Keratinocyte (primary cell): ENCODE data around the gene AVPR2. TPM values are rescaled to one million over a fixed set of nuclear protein-coding genes. Genes with fewer than 3 reads are reported as not detected.

Experiments
- DNase-seq: peaks from one replicate; pipeline ENCODE4 v3.0.0-alpha.2; 2011; ENCODE audit warnings: low read depth, missing footprints, low spot score
- FAIRE-seq: peaks from 2 replicates; lab custom pipeline; 2011; peaks lifted over from hg19 to GRCh38; lab: Jason Lieb, UNC
- H2AFZ ChIP-seq: 2 replicates; pipeline ENCODE4 v1.6.0; 2012; ENCODE audit warnings: low read length, control low read depth, inconsistent platforms; ENCODE audit not compliant: control insufficient read depth
- H3K27ac ChIP-seq: 2 replicates; pipeline ENCODE4 v1.5.1; 2011; ENCODE audit warnings: low read length; ENCODE audit not compliant: control insufficient read depth, insufficient read depth
- H3K27me3 ChIP-seq: 3 replicates; pipeline ENCODE4 v1.6.0; 2011; ENCODE audit warnings: low read length; ENCODE audit not compliant: control insufficient read depth, insufficient read depth; ENCODE audit errors: extremely low read depth
- H3K36me3 ChIP-seq, 2 experiments: 2 replicates in 1 of 2; 3 replicates in 1 of 2; pipeline ENCODE4 v1.5.1; 2011; ENCODE audit warnings: low read length in 2 of 2, mild to moderate bottlenecking in 1 of 2; ENCODE audit not compliant: control insufficient read depth in 2 of 2, insufficient read depth in 2 of 2; ENCODE audit errors: extremely low read depth in 1 of 2
- H3K4me1 ChIP-seq: 3 replicates; pipeline ENCODE4 v1.5.1; 2011; ENCODE audit warnings: low read length; ENCODE audit not compliant: control insufficient read depth, insufficient read depth; ENCODE audit errors: extremely low read depth
- H3K4me2 ChIP-seq: 3 replicates; pipeline ENCODE4 v1.6.0; 2011; ENCODE audit warnings: low read depth, low read length; ENCODE audit not compliant: control insufficient read depth, insufficient read depth; ENCODE audit errors: extremely low read depth
- H3K4me3 ChIP-seq, 3 experiments: fragments of 200-600 bp in 1 of 3; sonication (generic) in 1 of 3; 2 replicates in 2 of 3; 3 replicates in 1 of 3; pipeline ENCODE4 v1.5.1; 2011 to 2016; ENCODE audit warnings: low read length in 3 of 3, mild to moderate bottlenecking in 3 of 3, control low read depth in 2 of 3, inconsistent platforms in 1 of 3, low read depth in 1 of 3, mixed read lengths in 1 of 3, mixed run types in 1 of 3, moderate library complexity in 1 of 3; ENCODE audit not compliant: control insufficient read depth in 2 of 3, insufficient read depth in 2 of 3; ENCODE audit errors: extremely low read depth in 1 of 3
- H3K79me2 ChIP-seq: 2 replicates; pipeline ENCODE4 v1.6.0; 2012; ENCODE audit warnings: low read length; ENCODE audit not compliant: control insufficient read depth, insufficient read depth
- H3K9ac ChIP-seq: 3 replicates; pipeline ENCODE4 v1.6.0; 2011; ENCODE audit warnings: low read length; ENCODE audit not compliant: control insufficient read depth, insufficient read depth; ENCODE audit errors: extremely low read depth
- H3K9me1 ChIP-seq: 3 replicates; pipeline ENCODE4 v1.6.0; 2011; ENCODE audit warnings: low read length; ENCODE audit not compliant: control insufficient read depth, insufficient read depth; ENCODE audit errors: extremely low read depth
- H3K9me3 ChIP-seq: 2 replicates; pipeline ENCODE4 v1.5.1; 2012; ENCODE audit warnings: low read depth, low read length; ENCODE audit not compliant: control insufficient read depth
- H4K20me1 ChIP-seq: 3 replicates; pipeline ENCODE4 v1.6.0; 2011; ENCODE audit warnings: low read length; ENCODE audit not compliant: control insufficient read depth, insufficient read depth; ENCODE audit errors: extremely low read depth
- CTCF ChIP-seq, 3 experiments: IDR thresholded peaks in 1 of 3; conservative IDR thresholded peaks in 1 of 3; optimal IDR thresholded peaks in 1 of 3; 2 replicates in 2 of 3; 3 replicates in 1 of 3; pipeline versions ENCODE3 to v1.5.1; 2011; ENCODE audit warnings: low read length in 3 of 3, mild to moderate bottlenecking in 3 of 3, moderate library complexity in 2 of 3, control low read depth in 1 of 3, inconsistent platforms in 1 of 3; ENCODE audit not compliant: insufficient read depth in 2 of 3; ENCODE audit errors: extremely low read depth in 1 of 3
- EZH2 ChIP-seq: IDR thresholded peaks from one replicate; pipeline ENCODE4 v1.6.1; 2012; ENCODE audit warnings: inconsistent platforms, mild to moderate bottlenecking, low read length, moderate library complexity
- dilution Hi-C: fragments of 300-500 bp; cut with MboI; formaldehyde crosslinking; loops from one replicate; pipeline ENCODE4 v1.7.0; 2020; ENCODE audit warnings: low sequenced_read_pairs; ENCODE audit not compliant: extremely low pct_ligation_motif_present
- polyA plus RNA-seq, 5 experiments: library from polyadenylated mRNA; depleted of rRNA in 3 of 5; stranded (reverse) in 3 of 5; stranded (forward) in 1 of 5; unstranded in 1 of 5; fragments of >200 nt; gene quantifications; 1 replicate in 1 of 5; 2 replicates in 3 of 5; 3 replicates in 1 of 5; pipeline versions ENCODE4 v1.2.1 to v1.2.3, GENCODE V29; 2011 to 2012; ENCODE audit warnings: missing spikeins in 2 of 5, low read depth in 1 of 5, low replicate concordance in 1 of 5

AVPR2 gene
- polyA plus RNA-seq, 1 donor (not counting 4 experiments of a cell fraction or from before 2014, with no cell fraction given): not detected

GRCh38 chrX:153864561-153865320 lies 39.7 kb upstream of the AVPR2 start:
- dilution Hi-C loops: no loop called here
- TF ChIP-seq EZH2: no peak
- no peak for TF ChIP-seq CTCF (optimal IDR thresholded peaks at IDR 0.05 in 1 of 3, IDR thresholded peaks at IDR 0.05 in 1 of 3, conservative IDR thresholded peaks at IDR 0.05 in 1 of 3; ENCODE audit: extremely low read depth in 1 of 3, insufficient read depth in 2 of 3, low read length in 3 of 3)

GRCh38 chrX:153865321-153865580 lies 39.2 kb upstream of the AVPR2 start:
- TF ChIP-seq CTCF (optimal IDR thresholded peaks at IDR 0.05 in 1 of 3, IDR thresholded peaks at IDR 0.05 in 1 of 3, conservative IDR thresholded peaks at IDR 0.05 in 1 of 3; ENCODE audit: extremely low read depth in 1 of 3, insufficient read depth in 2 of 3, low read length in 3 of 3): no peak
- TF ChIP-seq EZH2: no peak
- H3K9me3 ChIP-seq: no peaks in the 10 kb centered on the region
- no peak overlapping the region for H3K4me3 ChIP-seq
- DNase-seq: no peak
- H3K4me2 ChIP-seq: no peak overlapping the region
- no peaks in the 10 kb centered on the region for H3K4me1 ChIP-seq
- no peak overlapping the region for H3K9ac ChIP-seq
- no peaks in the 10 kb centered on the region for H4K20me1 ChIP-seq
- no peaks in the 10 kb centered on the region for H3K79me2 ChIP-seq
- H3K36me3 ChIP-seq: peaks cover 0 to 9% of the 10 kb centered on the region in 2 experiments
- dilution Hi-C loops: no loop called here
- H3K9me1 ChIP-seq: no peaks in the 10 kb centered on the region
- no peak overlapping the region for H3K27ac ChIP-seq
- no peak overlapping the region for H2AFZ ChIP-seq
- H3K27me3 ChIP-seq: no peaks in the 10 kb centered on the region
- no peak for FAIRE-seq

More at GRCh38 chrX:153864561-153865320, 39.7 kb upstream of the AVPR2 start:
- H4K20me1 ChIP-seq: no peaks in the 10 kb centered on the region
- H3K79me2 ChIP-seq: no peaks in the 10 kb centered on the region
- H3K9me1 ChIP-seq: no peaks in the 10 kb centered on the region
- H3K27me3 ChIP-seq: no peaks in the 10 kb centered on the region
- H3K9me3 ChIP-seq: no peaks in the 10 kb centered on the region
- FAIRE-seq (no peak), DNase-seq (no peak)
- H3K4me3 ChIP-seq: no peak overlapping the region
- no peak overlapping the region for H3K27ac ChIP-seq
- no peak overlapping the region for H3K9ac ChIP-seq
- H3K4me2 ChIP-seq: no peak overlapping the region
- no peak overlapping the region for H2AFZ ChIP-seq
- H3K4me1 ChIP-seq: no peaks in the 10 kb centered on the region
- peaks cover 0 to 9% of the 10 kb centered on the region in 2 experiments for H3K36me3 ChIP-seq
